GM12873 (cell line): ENCODE data around the gene SLC6A18.

Experiments
- TF ChIP-seq, protein P1 (sequence below): IDR thresholded peaks from 2 replicates; pipeline ENCODE4 v1.5.1; 2012; ENCODE audit warnings: low read depth, mild to moderate bottlenecking, moderate library complexity, low read length, control low read depth; ENCODE audit not compliant: insufficient read depth; ENCODE audit errors: missing control alignments

Gene SLC6A18

DNA sequence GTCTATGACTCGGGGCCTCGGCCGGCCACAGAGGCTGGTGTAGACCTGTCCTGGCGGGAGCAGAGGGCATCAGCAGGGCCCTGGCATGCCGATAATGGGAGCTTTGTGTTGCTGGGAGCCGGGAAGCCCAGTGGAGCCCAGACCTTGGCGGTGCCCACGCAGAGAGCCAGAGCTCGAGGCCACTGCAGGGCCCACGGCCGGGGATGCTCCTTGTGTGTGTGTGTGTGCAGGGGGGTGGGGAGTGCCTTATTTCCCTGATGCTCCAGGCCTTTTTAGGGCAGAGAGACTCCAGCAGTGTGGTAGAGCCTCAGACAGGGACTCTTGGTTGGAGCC, 5.4 kb upstream of the SLC6A18 start:
- TF ChIP-seq, protein P1, sequence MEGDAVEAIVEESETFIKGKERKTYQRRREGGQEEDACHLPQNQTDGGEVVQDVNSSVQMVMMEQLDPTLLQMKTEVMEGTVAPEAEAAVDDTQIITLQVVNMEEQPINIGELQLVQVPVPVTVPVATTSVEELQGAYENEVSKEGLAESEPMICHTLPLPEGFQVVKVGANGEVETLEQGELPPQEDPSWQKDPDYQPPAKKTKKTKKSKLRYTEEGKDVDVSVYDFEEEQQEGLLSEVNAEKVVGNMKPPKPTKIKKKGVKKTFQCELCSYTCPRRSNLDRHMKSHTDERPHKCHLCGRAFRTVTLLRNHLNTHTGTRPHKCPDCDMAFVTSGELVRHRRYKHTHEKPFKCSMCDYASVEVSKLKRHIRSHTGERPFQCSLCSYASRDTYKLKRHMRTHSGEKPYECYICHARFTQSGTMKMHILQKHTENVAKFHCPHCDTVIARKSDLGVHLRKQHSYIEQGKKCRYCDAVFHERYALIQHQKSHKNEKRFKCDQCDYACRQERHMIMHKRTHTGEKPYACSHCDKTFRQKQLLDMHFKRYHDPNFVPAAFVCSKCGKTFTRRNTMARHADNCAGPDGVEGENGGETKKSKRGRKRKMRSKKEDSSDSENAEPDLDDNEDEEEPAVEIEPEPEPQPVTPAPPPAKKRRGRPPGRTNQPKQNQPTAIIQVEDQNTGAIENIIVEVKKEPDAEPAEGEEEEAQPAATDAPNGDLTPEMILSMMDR = no peak

DNA sequence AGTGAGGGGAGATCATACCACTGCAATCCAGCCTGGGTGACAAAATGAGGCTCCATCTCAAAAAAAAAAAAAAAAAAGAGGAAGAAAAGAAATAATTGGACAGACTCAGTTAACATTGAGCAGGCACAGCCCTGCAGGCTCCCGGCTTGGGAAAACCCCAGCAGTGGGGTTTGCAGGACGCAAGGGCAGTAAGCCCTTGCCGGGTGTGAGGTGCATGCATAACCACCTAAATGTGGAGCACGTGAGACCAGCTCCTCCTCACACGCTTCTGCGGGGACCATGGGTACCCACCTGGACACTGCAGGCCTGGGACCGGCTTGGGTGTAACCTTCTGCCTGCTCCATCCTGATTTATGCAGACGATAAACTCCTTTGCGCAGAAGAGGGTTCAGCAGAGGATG, 4.8 kb upstream of the SLC6A18 start:
- TF ChIP-seq, protein P1 = no peak

DNA sequence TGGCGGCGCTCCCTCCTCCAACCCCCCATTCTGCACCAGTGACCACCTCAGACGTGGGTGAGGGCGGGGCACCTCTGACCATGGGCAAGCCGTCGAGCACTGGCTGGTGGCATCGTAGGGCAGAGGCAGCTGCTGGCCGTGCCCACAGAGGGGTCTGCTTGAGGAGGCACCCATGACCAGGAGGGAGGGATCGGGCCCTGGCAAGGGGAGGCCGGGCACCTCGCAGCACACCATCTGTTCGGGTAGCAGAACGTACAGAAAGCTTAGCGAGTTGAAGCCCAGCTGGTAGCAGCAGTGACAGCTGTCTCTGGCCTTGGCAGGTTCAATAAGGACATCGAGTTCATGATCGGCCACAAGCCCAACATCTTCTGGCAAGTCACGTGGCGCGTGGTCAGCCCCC, 4.3 kb upstream of the SLC6A18 start:
- TF ChIP-seq, protein P1 = no peak

DNA sequence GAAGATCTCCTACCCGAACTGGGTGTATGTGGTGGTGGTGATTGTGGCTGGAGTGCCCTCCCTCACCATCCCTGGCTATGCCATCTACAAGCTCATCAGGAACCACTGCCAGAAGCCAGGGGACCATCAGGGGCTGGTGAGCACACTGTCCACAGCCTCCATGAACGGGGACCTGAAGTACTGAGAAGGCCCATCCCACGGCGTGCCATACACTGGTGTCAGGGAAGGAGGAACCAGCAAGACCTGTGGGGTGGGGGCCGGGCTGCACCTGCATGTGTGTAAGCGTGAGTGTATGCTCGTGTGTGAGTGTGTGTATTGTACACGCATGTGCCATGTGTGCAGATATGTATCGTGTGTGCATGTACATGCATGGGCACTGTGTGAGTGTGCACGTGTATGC, 3.5 kb upstream of the SLC6A18 start:
- TF ChIP-seq, protein P1 = no peak

DNA sequence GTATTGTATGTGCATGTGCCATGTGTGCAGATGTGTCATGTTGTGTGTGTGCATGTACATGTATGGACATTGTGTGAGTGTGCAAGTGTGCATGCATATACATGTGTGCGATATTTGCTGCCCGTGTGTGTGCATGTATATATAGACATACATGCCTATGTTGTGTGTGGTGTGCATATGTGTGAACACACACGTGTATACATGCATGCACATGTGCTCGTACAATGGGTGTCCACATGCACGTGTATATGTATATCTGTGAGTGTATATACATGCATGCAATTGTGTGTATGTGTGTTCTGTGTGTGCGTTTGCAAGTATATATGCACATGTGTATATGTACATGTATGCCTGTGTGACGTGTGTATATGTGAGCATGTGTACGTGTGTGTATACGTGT, 3.0 kb upstream of the SLC6A18 start:
- TF ChIP-seq, protein P1 = no peak

DNA sequence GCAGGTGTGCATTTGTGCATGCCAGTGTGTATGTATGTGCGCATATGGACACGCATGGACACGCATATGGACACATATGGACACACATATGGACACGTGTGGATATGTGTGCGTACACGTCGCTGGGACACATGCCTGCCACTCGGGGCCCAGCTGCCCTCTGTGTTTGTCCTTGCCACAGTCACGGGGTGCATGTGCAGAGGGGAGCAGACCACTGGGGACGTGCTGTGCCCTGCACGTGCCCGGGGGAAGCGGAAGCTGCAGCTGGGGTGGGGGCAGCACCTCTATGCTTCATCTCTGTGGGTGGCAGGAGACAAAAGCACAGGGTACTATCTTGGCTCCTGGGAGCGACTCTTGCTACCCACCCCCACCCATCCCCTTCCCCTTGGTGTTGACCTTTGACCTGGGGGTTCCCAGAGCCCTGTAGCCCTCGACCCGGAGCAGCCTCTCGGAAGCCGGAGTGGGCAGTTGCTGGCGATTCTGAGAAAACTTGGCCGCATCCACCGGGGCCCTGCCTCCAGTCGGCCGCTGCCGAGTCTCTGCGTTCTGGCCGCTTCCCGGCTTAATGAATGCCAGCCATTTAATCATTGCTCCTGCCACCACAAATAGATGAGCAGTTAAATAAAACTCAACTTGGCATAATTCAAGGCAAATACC, 2.4 kb upstream of the SLC6A18 start:
- TF ChIP-seq, protein P1 = no peak

DNA sequence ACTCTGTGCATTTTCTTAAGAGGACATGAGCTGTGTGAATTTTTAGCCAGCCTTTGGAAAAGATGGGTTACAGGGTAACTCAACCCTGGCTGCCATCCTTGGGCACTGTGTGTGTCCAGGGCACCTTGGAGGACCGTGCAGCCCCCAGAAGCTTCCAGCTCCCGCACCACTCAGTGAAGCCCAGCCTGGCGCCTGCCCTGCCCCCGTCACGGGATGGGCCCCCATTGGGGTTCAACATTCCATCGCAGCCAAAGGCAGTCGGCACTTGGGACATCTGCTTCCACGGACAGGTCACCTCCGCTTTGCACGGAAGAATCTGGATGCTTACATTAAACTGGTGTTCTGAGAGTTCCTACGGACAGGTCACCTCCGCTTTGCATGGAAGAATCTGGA, 1.9 kb upstream of the SLC6A18 start:
- TF ChIP-seq, protein P1 = no peak
